Measurements from ENCODE around the gene NFIC.

NFIC gene

DNA sequence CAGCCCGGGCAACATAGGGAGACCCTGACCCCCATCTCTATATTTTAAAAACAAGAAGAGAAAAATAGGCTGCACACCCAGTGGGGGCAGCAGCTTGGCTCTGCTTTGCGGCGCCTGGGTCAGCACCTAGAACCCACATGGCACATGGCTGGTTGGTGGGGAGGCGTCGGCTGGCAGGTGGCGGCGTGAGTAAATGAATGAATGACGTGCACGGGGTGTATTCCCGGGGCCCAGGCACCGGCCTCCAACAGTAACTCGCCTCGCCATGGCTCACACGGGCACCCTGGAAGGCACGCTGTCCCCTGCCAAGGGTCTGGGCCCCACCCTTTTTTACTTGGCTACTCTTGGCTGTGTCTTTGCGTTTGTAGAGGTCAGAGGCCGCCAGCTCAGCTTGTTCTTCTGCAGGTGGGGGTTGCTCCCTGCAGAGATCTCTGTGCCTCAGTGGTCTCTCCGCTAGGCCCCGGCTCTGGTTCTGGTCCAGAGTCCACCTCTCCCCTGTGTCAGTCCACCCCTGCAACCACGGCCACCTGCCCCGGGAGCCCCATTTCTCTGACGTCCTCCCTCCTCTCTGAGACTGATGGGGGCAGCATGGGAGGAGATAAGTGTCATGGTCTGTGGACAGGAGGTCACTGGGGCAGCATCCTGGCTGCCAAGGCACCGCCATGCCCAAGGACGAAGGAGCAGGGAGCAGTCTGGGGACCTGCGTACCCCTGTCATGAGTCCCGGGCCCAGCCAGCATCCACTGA, 145.3 kb downstream of the NFIC start:
- DNase-seq (ENCODE audit: low read depth): no peak

DNA sequence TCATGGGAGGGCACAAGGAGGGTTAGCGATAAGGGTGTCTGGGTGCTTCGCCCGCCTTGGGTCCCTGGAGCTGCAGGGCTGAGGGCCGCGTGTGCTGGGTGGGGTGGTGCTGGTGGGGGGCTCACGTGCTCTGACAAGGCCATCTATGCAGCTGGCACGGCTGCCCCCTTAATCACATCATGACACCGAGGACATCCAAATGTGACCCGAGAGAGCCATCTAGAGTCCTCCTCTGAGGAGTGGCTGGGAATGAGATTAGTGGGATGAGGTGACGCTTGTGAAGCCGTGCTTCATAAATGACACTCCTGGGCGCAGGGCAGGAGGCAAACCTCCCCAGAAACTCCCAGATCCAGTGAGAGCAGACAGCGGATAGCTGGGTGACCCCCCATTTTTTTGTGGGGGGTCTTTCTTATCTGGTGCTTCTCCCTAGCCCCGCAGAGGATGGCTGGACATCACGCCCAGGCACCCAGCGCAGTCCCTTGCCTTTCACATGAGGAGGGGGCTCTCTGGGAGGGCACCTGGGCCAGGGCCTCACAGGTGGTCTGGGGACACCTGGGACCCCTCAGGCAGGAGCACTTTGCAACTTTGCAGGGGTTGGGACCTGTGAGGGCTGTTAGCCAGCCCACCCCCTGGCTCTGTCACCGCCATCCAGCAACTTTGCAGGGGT, 146.3 kb downstream of the NFIC start:
- DNase-seq (ENCODE audit: low read depth): no peak

DNA sequence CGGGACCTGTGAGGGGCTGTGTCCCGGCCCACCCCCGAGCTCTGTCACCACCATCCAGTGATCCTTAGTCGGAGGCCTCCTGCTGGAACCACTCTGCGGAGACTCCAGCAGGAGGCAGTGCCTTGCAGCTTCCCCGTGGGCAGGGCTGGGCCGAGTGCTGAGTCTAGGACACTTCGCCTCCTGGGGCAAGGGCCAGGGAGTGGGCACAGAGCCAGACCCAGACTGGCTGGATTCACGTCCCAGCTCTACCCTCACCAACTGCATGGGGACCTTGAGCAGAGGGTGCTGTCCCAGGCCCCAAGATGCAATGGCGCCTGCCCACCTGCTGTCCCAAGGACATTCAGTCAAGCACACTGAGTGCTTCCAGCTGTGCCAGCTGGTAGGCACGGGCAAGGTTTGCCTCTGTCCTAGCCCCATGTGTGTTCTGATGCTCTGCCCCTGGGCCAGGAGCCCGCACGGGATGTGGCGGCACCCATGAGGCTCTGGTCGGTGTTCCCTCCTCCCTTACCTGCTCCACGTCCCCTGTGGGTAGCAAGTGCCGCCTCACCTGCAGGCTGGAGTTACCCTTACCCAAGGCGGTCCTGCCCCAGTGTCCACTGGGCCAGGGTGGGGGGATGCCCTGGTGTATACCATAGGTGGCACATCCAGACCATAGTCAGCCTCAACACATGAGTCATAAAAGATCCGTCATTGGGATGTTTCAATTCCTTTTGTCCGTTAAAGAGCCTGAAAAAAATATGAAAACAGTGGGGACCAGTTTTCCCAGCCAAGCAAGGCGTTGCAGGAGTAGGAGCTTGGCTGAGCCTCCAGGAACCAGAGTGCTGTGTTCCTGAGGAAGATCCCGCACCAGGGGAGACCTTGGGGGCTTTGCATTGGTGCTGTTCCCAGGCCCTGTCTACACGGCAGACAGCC, 147.1 kb downstream of the NFIC start:
- DNase-seq (ENCODE audit: low read depth): no peak

DNA sequence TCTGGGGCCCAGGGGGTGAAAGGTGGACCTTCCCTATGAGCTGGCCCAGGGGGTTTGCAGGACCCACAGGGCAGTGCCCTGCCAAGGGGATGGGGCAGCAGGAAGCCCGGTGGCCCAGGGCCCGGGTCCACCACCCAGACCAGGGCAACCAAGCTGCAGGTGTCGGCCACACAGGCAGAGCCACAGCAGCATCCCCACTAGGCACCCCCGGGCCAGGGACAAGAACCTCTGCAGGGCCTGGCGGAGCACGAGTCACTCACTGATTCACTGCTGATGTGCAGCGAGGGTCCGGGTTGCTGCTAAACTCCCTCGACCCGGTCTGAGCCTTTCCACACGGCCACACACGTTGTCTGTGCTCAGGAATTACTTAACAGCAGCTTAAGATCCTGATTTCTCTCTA, 148.5 kb downstream of the NFIC start:
- no peak for DNase-seq (ENCODE audit: low read depth)

DNA sequence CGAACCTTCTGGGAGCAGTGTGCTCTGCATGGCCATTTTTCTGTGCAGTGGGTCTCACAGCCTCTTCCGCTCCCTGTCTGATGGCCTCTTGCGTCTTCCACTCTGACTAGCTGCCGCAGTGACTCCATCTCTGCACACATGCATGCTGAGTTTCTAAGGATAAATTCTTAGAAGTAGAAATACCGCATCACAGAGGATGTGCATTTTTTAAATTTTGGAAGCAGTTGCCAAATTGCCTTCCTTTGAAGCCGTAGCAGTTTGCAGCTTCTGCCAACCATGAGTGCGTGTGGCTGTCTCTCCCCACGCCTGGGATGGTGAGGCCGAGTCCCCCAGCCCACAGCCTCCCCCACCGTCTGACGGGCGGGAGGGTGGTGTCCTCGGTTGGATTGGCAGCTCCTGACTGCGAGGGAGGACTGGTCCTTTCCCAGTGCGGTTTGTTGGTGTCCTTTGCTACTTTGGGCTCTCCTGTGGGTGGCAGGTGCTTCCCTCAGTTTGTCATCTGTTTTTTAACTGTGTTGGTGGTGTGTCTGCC, 149.6 kb downstream of the NFIC start:
- DNase-seq (ENCODE audit: low read depth): no peak

DNA sequence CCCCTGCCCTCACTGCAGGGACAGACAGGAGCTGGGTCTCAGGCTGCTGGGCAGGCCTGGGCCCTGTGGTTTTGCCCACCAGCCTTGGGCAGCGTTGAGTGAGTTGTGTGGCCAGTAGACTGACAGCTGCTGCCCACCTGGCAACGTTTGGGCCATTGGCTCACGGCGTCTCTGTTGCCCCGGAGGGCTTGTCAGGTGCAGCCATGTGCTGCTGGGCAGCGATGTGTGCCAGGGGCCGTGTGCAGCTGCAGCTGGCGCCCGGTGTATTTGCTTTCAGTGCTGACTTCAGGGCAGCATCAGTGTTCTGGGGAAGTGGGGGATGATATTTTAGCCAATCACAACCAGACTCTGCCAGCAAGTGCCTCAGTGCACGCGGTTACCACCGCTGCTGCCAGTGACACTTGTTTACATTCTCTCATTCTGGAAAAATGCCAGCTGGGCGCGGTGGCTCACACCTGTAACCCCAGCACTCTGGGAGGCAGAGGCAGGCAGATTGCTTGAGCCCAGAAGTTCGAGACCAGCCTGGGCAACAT, 150.4 kb downstream of the NFIC start:
- peak; percentile 27 for DNase-seq (ENCODE audit: low read depth)

DNA sequence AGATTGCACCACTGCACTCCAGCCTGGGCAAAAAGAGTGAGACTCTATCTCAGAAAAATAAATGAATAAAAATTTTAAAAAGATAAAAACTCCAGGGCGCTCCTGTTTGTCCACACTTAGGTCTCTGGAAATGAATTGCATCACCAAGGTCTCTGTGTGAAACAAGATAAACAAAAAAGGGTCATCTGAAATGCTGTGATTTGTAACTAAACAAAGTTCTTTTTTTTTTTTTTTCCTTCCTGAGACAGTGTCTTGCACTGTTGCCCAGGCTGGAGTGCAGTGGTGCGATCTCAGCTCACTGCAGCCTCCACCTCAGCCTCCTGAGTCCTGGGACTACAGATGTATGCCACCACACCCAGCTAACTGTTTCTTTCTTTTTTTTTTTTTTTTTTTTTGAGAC, 151.3 kb downstream of the NFIC start:
- DNase-seq (ENCODE audit: low read depth): no peak

DNA sequence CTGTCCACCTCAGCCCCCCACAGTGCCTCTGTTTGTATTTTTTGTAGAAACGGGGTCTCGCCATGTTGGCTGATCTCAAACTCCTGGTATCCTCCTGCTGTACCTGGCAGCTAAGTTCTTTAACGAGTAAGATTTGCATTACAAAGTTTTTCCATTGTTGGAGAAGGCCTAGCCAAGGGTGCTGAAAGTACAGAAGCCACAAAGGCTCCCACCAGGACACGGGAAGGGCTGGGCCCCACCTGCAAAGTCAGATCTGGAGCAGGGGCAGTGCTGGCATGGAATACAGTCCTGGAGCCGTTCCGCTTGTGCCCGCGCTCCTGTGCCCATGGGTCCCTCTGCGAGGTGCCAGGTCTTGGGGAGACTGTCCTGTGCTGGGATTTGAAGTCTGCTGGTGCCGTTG, 151.9 kb downstream of the NFIC start:
- no peak for DNase-seq (ENCODE audit: low read depth)

DNA sequence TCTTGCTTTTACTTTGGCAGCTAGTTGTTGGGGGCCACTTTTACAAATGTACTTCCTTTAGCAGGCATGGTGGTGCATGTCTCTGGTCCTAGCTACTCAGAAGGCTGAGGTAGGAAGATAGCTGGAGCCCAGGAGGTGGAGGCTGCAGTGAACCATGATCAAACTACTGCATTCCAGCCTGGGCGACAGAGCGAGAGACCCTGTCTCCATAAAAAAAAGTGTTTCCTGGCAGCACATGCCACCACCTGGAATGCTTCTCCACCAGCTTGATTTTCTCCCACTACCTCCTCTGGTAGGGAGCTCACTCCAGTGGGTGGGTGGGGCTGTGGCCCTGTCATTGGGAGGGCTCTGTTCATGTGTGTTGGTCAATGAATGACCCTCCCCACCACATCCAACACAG, 152.3 kb downstream of the NFIC start:
- DNase-seq (ENCODE audit: low read depth): no peak

Measured in activated gamma-delta T cell treated with anti-CD3 and anti-CD28 coated beads, Interleukin-2, amount 50 U/mL, for 16 hours (primary cell).